Loucy (cell line): ENCODE measurements around the gene PYGB.

Experiments used
- H2AFZ ChIP-seq: fragments of 200-600 bp; sonication (generic); 2 replicates; pipeline ENCODE4 v1.6.0; 2016; ENCODE audit warnings: antibody characterized with exemption, mild to moderate bottlenecking, low read length, moderate library complexity
- H3F3A ChIP-seq: fragments of 200-600 bp; 2 replicates; pipeline ENCODE4 v1.6.0; 2016; ENCODE audit warnings: antibody characterized with exemption, low read depth, mild to moderate bottlenecking
- H3K27me3 ChIP-seq: fragments of 200-600 bp; sonication (generic); 2 replicates; pipeline ENCODE4 v1.6.1; 2014; ENCODE audit warnings: low read length, mild to moderate bottlenecking; ENCODE audit not compliant: insufficient read depth, poor library complexity, severe bottlenecking
- H3K36me3 ChIP-seq: fragments of 200-600 bp; sonication (generic); 2 replicates; pipeline ENCODE4 v1.6.1; 2016; ENCODE audit warnings: low read length; ENCODE audit not compliant: insufficient read depth
- H3K4me1 ChIP-seq: fragments of 200-600 bp; sonication (generic); 2 replicates; pipeline ENCODE4 v1.5.1; 2014; ENCODE audit warnings: low read length, mild to moderate bottlenecking; ENCODE audit not compliant: insufficient read depth, poor library complexity, severe bottlenecking
- H3K4me2 ChIP-seq: fragments of 200-600 bp; sonication (generic); 2 replicates; pipeline ENCODE4 v1.6.0; 2014; ENCODE audit warnings: antibody characterized with exemption, low read length, low read depth, mild to moderate bottlenecking; ENCODE audit not compliant: poor library complexity, severe bottlenecking
- H3K4me3 ChIP-seq: fragments of 200-600 bp; sonication (generic); 2 replicates; pipeline ENCODE4 v1.5.1; 2014; ENCODE audit warnings: low read length, mild to moderate bottlenecking, mixed read lengths; ENCODE audit not compliant: poor library complexity, severe bottlenecking
- H3K79me2 ChIP-seq: fragments of 200-600 bp; sonication (generic); 2 replicates; pipeline ENCODE4 v1.6.1; 2014; ENCODE audit warnings: low read length; ENCODE audit not compliant: insufficient read depth
- H3K9ac ChIP-seq: fragments of 200-600 bp; sonication (generic); 2 replicates; pipeline ENCODE4 v1.6.0; 2014; ENCODE audit warnings: mild to moderate bottlenecking, low read depth, low read length, moderate library complexity; ENCODE audit not compliant: poor library complexity, severe bottlenecking
- H3K9me2 ChIP-seq: fragments of 200-600 bp; sonication (generic); replicated peaks from 2 replicates; pipeline ENCODE4 v1.6.1; 2016; ENCODE audit warnings: low read depth, low read length, mixed read lengths
- H3K9me3 ChIP-seq: fragments of 200-600 bp; sonication (generic); 2 replicates; pipeline ENCODE4 v1.6.1; 2014; ENCODE audit warnings: mild to moderate bottlenecking, antibody characterized with exemption, low read length, low read depth; ENCODE audit not compliant: insufficient read depth
- H4K20me1 ChIP-seq: fragments of 200-600 bp; sonication (generic); 2 replicates; pipeline ENCODE4 v1.6.0; 2014; ENCODE audit warnings: antibody characterized with exemption, low read length, mild to moderate bottlenecking; ENCODE audit not compliant: insufficient read depth, poor library complexity, severe bottlenecking
- CTCF ChIP-seq: fragments of 200-600 bp; sonication (generic); conservative IDR thresholded peaks from 2 replicates; pipeline ENCODE4 v1.5.1; 2014; ENCODE audit warnings: mild to moderate bottlenecking, antibody characterized with exemption, low read length
- EZH2phosphoT487 ChIP-seq: fragments of 200-600 bp; IDR thresholded peaks from 2 replicates; pipeline ENCODE4 v1.6.1; 2018; ENCODE audit warnings: antibody characterized with exemption, mild to moderate bottlenecking, moderate library complexity, borderline replicate concordance

The PYGB gene

GRCh38 chr20:25282034-25282781 lies 34.3 kb downstream of the PYGB start:
- Histone ChIP-seq H3K27me3 (no peaks in the 10 kb centered on the region), H3K79me2 (no peaks in the 10 kb centered on the region), H3K9me2 (no peaks in the 10 kb centered on the region), H3K4me3 (no peak overlapping the region), H3K9ac (no peak overlapping the region), H3K4me2 (no peak overlapping the region), H2AFZ (no peak overlapping the region), H3K36me3 (peaks cover 72% of the 10 kb centered on the region; the same call in 1 of the 2 replicates), H3F3A (no peaks in the 10 kb centered on the region), H3K9me3 (no peaks in the 10 kb centered on the region), H4K20me1 (no peaks in the 10 kb centered on the region), H3K4me1 (no peaks in the 10 kb centered on the region)
- TF ChIP-seq CTCF = no peak
- no peak for TF ChIP-seq EZH2phosphoT487

- TF ChIP-seq CTCF = no peak
- Histone ChIP-seq H3K9me2 (no peaks in the 10 kb centered on the region), H3K9ac (no peak overlapping the region), H3K36me3 (peaks cover 71% of the 10 kb centered on the region; the same call in 1 of the 2 replicates), H3K79me2 (no peaks in the 10 kb centered on the region), H3K4me1 (no peaks in the 10 kb centered on the region), H4K20me1 (no peaks in the 10 kb centered on the region), H2AFZ (no peak overlapping the region), H3F3A (no peaks in the 10 kb centered on the region), H3K4me3 (no peak overlapping the region), H3K9me3 (no peaks in the 10 kb centered on the region), H3K27me3 (no peaks in the 10 kb centered on the region), H3K4me2 (no peak overlapping the region)
These were observed 34.9 kb downstream of the PYGB start for GRCh38 chr20:25282796-25283195.

GRCh38 chr20:25283221-25283951 lies 35.5 kb downstream of the PYGB start:
- no peaks in the 10 kb centered on the region for H3F3A ChIP-seq
- H4K20me1 ChIP-seq = no peaks in the 10 kb centered on the region
- no peak overlapping the region for H3K4me2 ChIP-seq
- no peak overlapping the region for H3K4me3 ChIP-seq
- no peak overlapping the region for H2AFZ ChIP-seq
- H3K9me2 ChIP-seq = no peaks in the 10 kb centered on the region
- H3K79me2 ChIP-seq = no peaks in the 10 kb centered on the region
- no peaks in the 10 kb centered on the region for H3K27me3 ChIP-seq
- TF ChIP-seq CTCF (no peak), EZH2phosphoT487 (no peak)
- H3K9me3 ChIP-seq = no peaks in the 10 kb centered on the region
- H3K9ac ChIP-seq = no peak overlapping the region
- H3K4me1 ChIP-seq = no peaks in the 10 kb centered on the region
- peaks cover 71% of the 10 kb centered on the region; the same call in 1 of the 2 replicates for H3K36me3 ChIP-seq
